MM.1S (cell line): Measurements from ENCODE around the gene TMEM44.
"Not testable (repeated sequence)": the region's sequence is repeated elsewhere in the genome, so short reads cannot be mapped to it uniquely, and the experiment has no call there.

ENCODE experiments used
- DNase-seq: peaks from one replicate; pipeline ENCODE4 v3.0.0-alpha.2; 2015
- H2AFZ ChIP-seq: fragments of 300-600 bp; sonication (generic); 2 replicates; pipeline ENCODE4 v1.6.0; 2016; ENCODE audit warnings: antibody characterized with exemption, low read length
- H3F3A ChIP-seq: fragments of 300-600 bp; sonication (generic); 2 replicates; pipeline ENCODE4 v1.6.1; 2016; ENCODE audit warnings: mild to moderate bottlenecking, antibody characterized with exemption, low read length, moderate library complexity, mixed read lengths; ENCODE audit not compliant: insufficient read depth
- H3K27ac ChIP-seq: fragments of 300-600 bp; sonication (generic); 2 replicates; pipeline ENCODE4 v1.5.1; 2016; ENCODE audit warnings: mild to moderate bottlenecking, low read length
- H3K27me3 ChIP-seq: fragments of 300-600 bp; sonication (generic); replicated peaks from 2 replicates; pipeline ENCODE4 v1.6.0; 2016; ENCODE audit warnings: low read length; ENCODE audit not compliant: insufficient read depth
- H3K36me3 ChIP-seq: fragments of 300-600 bp; sonication (generic); replicated peaks from 2 replicates; pipeline ENCODE4 v1.6.1; 2016; ENCODE audit warnings: mild to moderate bottlenecking, low read length, mixed read lengths; ENCODE audit not compliant: insufficient read depth
- H3K4me1 ChIP-seq: fragments of 300-600 bp; sonication (generic); 2 replicates; pipeline ENCODE4 v1.6.1; 2016; ENCODE audit warnings: low read length, mixed read lengths
- H3K4me2 ChIP-seq: fragments of 300-600 bp; sonication (generic); 2 replicates; pipeline ENCODE4 v1.6.0; 2016; ENCODE audit warnings: low read depth, low read length
- H3K4me3 ChIP-seq: fragments of 300-600 bp; sonication (generic); 2 replicates; pipeline ENCODE4 v1.5.1; 2016; ENCODE audit warnings: low read length, mixed read lengths
- H3K79me2 ChIP-seq: fragments of 300-600 bp; sonication (generic); 2 replicates; pipeline ENCODE4 v1.6.1; 2016; ENCODE audit warnings: mixed run types, low read length, mixed read lengths
- H3K9ac ChIP-seq: fragments of 300-600 bp; sonication (generic); 2 replicates; pipeline ENCODE4 v1.6.1; 2016; ENCODE audit warnings: low read length, mixed read lengths
- H3K9me2 ChIP-seq: fragments of 300-600 bp; sonication (generic); replicated peaks from 2 replicates; pipeline ENCODE4 v1.6.1; 2016; ENCODE audit warnings: mild to moderate bottlenecking, low read length, mixed read lengths; ENCODE audit not compliant: insufficient read depth
- H3K9me3 ChIP-seq: fragments of 300-600 bp; sonication (generic); replicated peaks from 2 replicates; pipeline ENCODE4 v1.6.1; 2016; ENCODE audit warnings: mild to moderate bottlenecking, low read length, mixed read lengths; ENCODE audit not compliant: insufficient read depth
- H4K20me1 ChIP-seq: fragments of 300-600 bp; sonication (generic); 2 replicates; pipeline ENCODE4 v1.6.1; 2016; ENCODE audit warnings: mild to moderate bottlenecking, low read length, moderate library complexity, mixed read lengths; ENCODE audit not compliant: insufficient read depth
- CTCF ChIP-seq: fragments of 300-600 bp; sonication (generic); IDR thresholded peaks from 2 replicates; pipeline ENCODE4 v1.5.1; 2016; ENCODE audit warnings: antibody characterized with exemption, low read length, mixed read lengths
- EZH2 ChIP-seq: fragments of 300-600 bp; sonication (generic); optimal IDR thresholded peaks from 2 replicates; pipeline ENCODE3; 2017; ENCODE audit warnings: low read depth, mild to moderate bottlenecking, antibody characterized with exemption, low read length, mixed read lengths
- EZH2phosphoT487 ChIP-seq: fragments of 300-600 bp; sonication (generic); IDR thresholded peaks from 2 replicates; pipeline ENCODE4 v1.6.1; 2018; ENCODE audit warnings: antibody characterized with exemption, low read length

The TMEM44 gene

GRCh38 chr3:194631696-194632095, 1.5 kb downstream of the TMEM44 start:
- Histone ChIP-seq H3K27me3 (no peaks in the 10 kb centered on the region), H2AFZ (no peak overlapping the region), H3K27ac (no peak overlapping the region), H3K36me3 (no peaks in the 10 kb centered on the region), H3K9me2 (no peaks in the 10 kb centered on the region), H3F3A (peaks cover 6% of the 10 kb centered on the region), H3K4me1 (0 out of 2 replicates have a peak, but pooled peaks cover 3% of the 10 kb centered on the region), H3K4me3 (no peak overlapping the region), H3K9ac (no peak overlapping the region), H3K79me2 (no peaks in the 10 kb centered on the region), H3K4me2 (no peak overlapping the region), H4K20me1 (no peaks in the 10 kb centered on the region), H3K9me3 (no peaks in the 10 kb centered on the region)
- DNase-seq, result no peak
- TF ChIP-seq EZH2 (no peak), CTCF (no peak), EZH2phosphoT487 (no peak)

GRCh38 chr3:194630681-194631080, 2.5 kb downstream of the TMEM44 start:
- not testable (repeated sequence) for H3K9ac ChIP-seq, H3F3A ChIP-seq, H3K9me3 ChIP-seq, H3K27me3 ChIP-seq, H4K20me1 ChIP-seq, H3K36me3 ChIP-seq, H3K9me2 ChIP-seq, H2AFZ ChIP-seq, H3K79me2 ChIP-seq, H3K4me2 ChIP-seq, H3K27ac ChIP-seq, DNase-seq, H3K4me1 ChIP-seq, H3K4me3 ChIP-seq

- H3K4me3 ChIP-seq, result no peak overlapping the region
- no peak for TF ChIP-seq EZH2phosphoT487
- no peak for TF ChIP-seq EZH2
- no peak for TF ChIP-seq CTCF
- no peaks in the 10 kb centered on the region for H3K36me3 ChIP-seq
Observed at GRCh38 chr3:194624956-194625355, 8.3 kb downstream of the TMEM44 start.

GRCh38 chr3:194623449-194624290, 9.5 kb downstream of the TMEM44 start:
- no peaks in the 10 kb centered on the region for H3K4me1 ChIP-seq
- H3K27me3 ChIP-seq, result no peaks in the 10 kb centered on the region
- no peaks in the 10 kb centered on the region for H3K9me2 ChIP-seq
- H3K4me3 ChIP-seq, result no peak overlapping the region
- no peak overlapping the region for H2AFZ ChIP-seq
- no peaks in the 10 kb centered on the region for H3K36me3 ChIP-seq
- DNase-seq, result no peak
- no peak overlapping the region for H3K4me2 ChIP-seq
- H3K79me2 ChIP-seq, result no peaks in the 10 kb centered on the region
- H4K20me1 ChIP-seq, result no peaks in the 10 kb centered on the region
- H3K9me3 ChIP-seq, result no peaks in the 10 kb centered on the region
- no peak overlapping the region for H3K9ac ChIP-seq
- no peak overlapping the region for H3K27ac ChIP-seq
- no peaks in the 10 kb centered on the region for H3F3A ChIP-seq
- TF ChIP-seq EZH2 (no peak), EZH2phosphoT487 (no peak), CTCF (no peak)

More at GRCh38 chr3:194624956-194625355, 8.3 kb downstream of the TMEM44 start:
- H3K27me3 ChIP-seq, result no peaks in the 10 kb centered on the region
- no peaks in the 10 kb centered on the region for H3K9me2 ChIP-seq
- H2AFZ ChIP-seq, result no peak overlapping the region
- H4K20me1 ChIP-seq, result no peaks in the 10 kb centered on the region
- no peaks in the 10 kb centered on the region for H3F3A ChIP-seq
- H3K4me2 ChIP-seq, result no peak overlapping the region
- no peaks in the 10 kb centered on the region for H3K79me2 ChIP-seq
- no peak overlapping the region for H3K27ac ChIP-seq
- H3K9ac ChIP-seq, result no peak overlapping the region
- no peaks in the 10 kb centered on the region for H3K9me3 ChIP-seq
- no peak for DNase-seq
- H3K4me1 ChIP-seq, result no peaks in the 10 kb centered on the region
